Right ventricle myocardium superior (tissue), 1 donor: Measurements from ENCODE around the gene ICE1. TPM values are rescaled to one million over a fixed set of nuclear protein-coding genes. Genes with fewer than 3 reads are reported as not detected.
"Not testable (repeated sequence)": the region's sequence is repeated elsewhere in the genome, so short reads cannot be mapped to it uniquely, and the experiment has no call there.

ENCODE experiments used
- ATAC-seq: fragments of 200-7000 bp; cut with Tn5 transposase; one replicate; pipeline ENCODE4 v1.9.1; 2020; ENCODE audit warnings: mild to moderate bottlenecking; ENCODE audit not compliant: poor library complexity
- DNase-seq: peaks from one replicate; pipeline ENCODE4 v3.0.0-alpha.2; 2020
- intact Hi-C: fragments of 100-400 bp; cut with DNase I; formaldehyde crosslinking; loops from one replicate; pipeline ENCODE4 v1.11.2; 2022
- total RNA-seq: library from RNA; stranded (reverse); fragmentation: NEBNext Ultra II Directional; extraction: Animal tissue kit (Norgen Biotek cat#: 25700); gene quantifications from one replicate; pipeline ENCODE4 v1.2.1, GENCODE V29; 2021
- donor health status: DM: no; HTN: yes; CAD: no; lungs with severe emphysema.

The ICE1 gene
- total RNA-seq, 1 donor from 2014 or later: 16.8 TPM

GRCh38 chr5:5511904-5512416, 89.5 kb downstream of the ICE1 start:
- DNase-seq: no peak
- no peak for ATAC-seq
- intact Hi-C loops: no loop called here

- ATAC-seq: no peak
- no peak for DNase-seq
- intact Hi-C loops: no loop called here
Observed at GRCh38 chr5:5512543-5512942, 90.1 kb downstream of the ICE1 start.

GRCh38 chr5:5520622-5521021, 98.1 kb downstream of the ICE1 start:
- ATAC-seq, intact Hi-C loops, DNase-seq: not testable (repeated sequence)

- intact Hi-C loops: no loop called here
- ATAC-seq (no peak), DNase-seq (no peak)
Observed at GRCh38 chr5:5521029-5521428, 98.6 kb downstream of the ICE1 start.

GRCh38 chr5:5521478-5521877, 99.0 kb downstream of the ICE1 start:
- intact Hi-C loops: no loop called here
- DNase-seq (no peak), ATAC-seq (no peak)

- intact Hi-C loops: no loop called here
- no peak for ATAC-seq
- DNase-seq: no peak
Observed at GRCh38 chr5:5522336-5522735, 99.9 kb downstream of the ICE1 start.

GRCh38 chr5:5523066-5523505, 100.6 kb downstream of the ICE1 start:
- intact Hi-C loops: no loop called here
- DNase-seq (no peak), ATAC-seq (no peak)

GRCh38 chr5:5524327-5524726, 101.8 kb downstream of the ICE1 start:
- DNase-seq (no peak), ATAC-seq (no peak)
- intact Hi-C loops: no loop called here

GRCh38 chr5:5531371-5531770, 108.9 kb downstream of the ICE1 start:
- ATAC-seq: no peak
- intact Hi-C loops: no loop called here
- DNase-seq: no peak

GRCh38 chr5:5532306-5533076, 110.0 kb downstream of the ICE1 start:
- DNase-seq (no peak), ATAC-seq (no peak)
- intact Hi-C loops: no loop called here

GRCh38 chr5:5533927-5534326, 111.5 kb downstream of the ICE1 start:
- intact Hi-C loops: no loop called here
- DNase-seq (no peak), ATAC-seq (no peak)

GRCh38 chr5:5534333-5534732, 111.9 kb downstream of the ICE1 start:
- DNase-seq (no peak), ATAC-seq (no peak)
- intact Hi-C loops: no loop called here

GRCh38 chr5:5536871-5537270, 114.4 kb downstream of the ICE1 start:
- DNase-seq (no peak), ATAC-seq (no peak)
- intact Hi-C loops: no loop called here

- ATAC-seq (no peak), DNase-seq (no peak)
- intact Hi-C loops: no loop called here
Observed at GRCh38 chr5:5537426-5537825, 114.9 kb downstream of the ICE1 start.

GRCh38 chr5:5539590-5539989, 117.1 kb downstream of the ICE1 start:
- intact Hi-C loops: no loop called here
- no peak for DNase-seq
- no peak for ATAC-seq
